NT2/D1 (cell line): Measurements from ENCODE around the gene ENTREP3.

Experiments
- SUZ12 ChIP-seq: IDR thresholded peaks from 2 replicates; pipeline ENCODE4 v1.6.1; 2011; ENCODE audit not compliant: insufficient read length, insufficient read depth; ENCODE audit errors: extremely low read depth
- YY1 ChIP-seq: IDR thresholded peaks from 2 replicates; pipeline ENCODE4 v1.6.1; 2011; ENCODE audit not compliant: insufficient read length, insufficient read depth
- ZNF274 ChIP-seq: IDR thresholded peaks from 2 replicates; pipeline ENCODE4 v1.6.1; 2011; ENCODE audit warnings: mild to moderate bottlenecking, low read depth, low read length

- no peak for TF ChIP-seq ZNF274
- no peak for TF ChIP-seq YY1
- TF ChIP-seq SUZ12, result no peak
These were observed 32.8 kb upstream of the ENTREP3 start for GRCh38 chr1:155287987-155288543.
